Stomach (tissue), 9 donors: ENCODE measurements around the gene EHMT2. TPM values are rescaled to one million over a fixed set of nuclear protein-coding genes. Genes with fewer than 3 reads are reported as not detected.
A peak's percentile ranks its signal among the peaks of the same experiment; 100 is the strongest.

ENCODE experiments used
- DNase-seq, 2 donors: peaks; one replicate each; pipeline versions ENCODE4 v3.0.0 to v3.0.0-alpha.2; 2013 to 2019
- H3K27ac ChIP-seq, 5 donors: fragments of 200-600 bp in 4 of 5; sonication (generic) in 4 of 5; one replicate each; pipeline ENCODE4 v1.5.1; 2013 to 2019; ENCODE audit warnings: mild to moderate bottlenecking in 1 of 5, moderate library complexity in 1 of 5
- H3K27me3 ChIP-seq, 3 donors: fragments of 200-600 bp; sonication (generic); one replicate each; pipeline ENCODE4 v1.5.1; 2017 to 2019; ENCODE audit warnings: mixed run types in 1 of 3
- H3K36me3 ChIP-seq, 4 donors: fragments of 200-600 bp; sonication (generic); 1 replicate in 3 of 4; 2 replicates in 1 of 4; pipeline ENCODE4 v1.5.1; 2016 to 2019
- H3K4me1 ChIP-seq, 4 donors: fragments of 200-600 bp; sonication (generic); one replicate each; pipeline ENCODE4 v1.5.1; 2016 to 2019
- H3K4me3 ChIP-seq, 4 donors: fragments of 200-600 bp; sonication (generic) in 3 of 4; one replicate each; pipeline ENCODE4 v1.5.1; 2016 to 2019; ENCODE audit warnings: mild to moderate bottlenecking in 1 of 4
- H3K9me3 ChIP-seq, 4 donors: fragments of 200-600 bp; sonication (generic); one replicate each; pipeline ENCODE4 v1.5.1; 2016 to 2019
- EP300 ChIP-seq: sonication (generic); formaldehyde crosslinking; IDR thresholded peaks from one replicate; pipeline ENCODE4 v1.6.1; 2017; ENCODE audit warnings: antibody characterized with exemption
- POLR2A ChIP-seq, 4 donors: fragments of 450-650 bp; IDR thresholded peaks; one replicate each; pipeline ENCODE4 v1.6.1; 2016; ENCODE audit warnings: antibody characterized with exemption in 4 of 4, control low read depth in 2 of 4, mild to moderate bottlenecking in 1 of 4, moderate library complexity in 1 of 4
- POLR2AphosphoS5 ChIP-seq, 3 donors: sonication (generic); formaldehyde crosslinking; IDR thresholded peaks; one replicate each; pipeline ENCODE4 v1.6.1; 2016; ENCODE audit warnings: antibody characterized with exemption in 3 of 3
- WGBS, 5 donors: extraction: QIAGEN DNeasy Blood & Tissue Kit in 3 of 5; methylation state at CpG; one replicate each; pipeline versions ENCODE4 v1.1.5 to v1.1.7; 2013 to 2018; 5-methylcytosine and 5-hydroxymethylcytosine counted together
- intact Hi-C: fragments of 100-400 bp; cut with DNase I; formaldehyde crosslinking; loops from one replicate; pipeline ENCODE4 v1.15.1; 2023; ENCODE audit warnings: low total_unique reads
- polyA plus RNA-seq, 3 donors: library from polyadenylated mRNA; stranded (reverse); fragments of 200-250 nt; gene quantifications; one replicate each; pipeline ENCODE4 v1.2.3, GENCODE V29; 2013
- total RNA-seq, 5 donors: library from RNA; depleted of rRNA; stranded (reverse); fragments of >200 nt; gene quantifications; one replicate each; pipeline versions ENCODE4 v1.1.0 to v1.2.3, GENCODE V29; 2014 to 2016
- TF ChIP-seq, protein P1 (sequence below), 7 experiments: fragments of 450-650 bp in 4 of 7; fragments of 200-600 bp in 3 of 7; sonication (generic) in 3 of 7; IDR thresholded peaks; one replicate each; pipeline ENCODE4 v1.5.1; 2016 to 2019; ENCODE audit warnings: antibody characterized with exemption in 7 of 7, control low read depth in 2 of 7, mild to moderate bottlenecking in 1 of 7
- donor health status: healthy with polysubstance abuse.
- donor health status: Bipolar disorder and iron deficiency.
- donor health status: healthy.

EHMT2 gene
- total and polyA plus RNA-seq, 8 donors: 12.1 to 58.0 (median 33.5) TPM

GRCh38 chr6:31928672-31928939 lies 31.1 kb upstream of the EHMT2 start:
- 80 to 93% (median 85%) methylated on average over 4 to 9 of the region's 9 CpGs for WGBS, 5 donors
- intact Hi-C loops: no loop called here
- H3K4me1 ChIP-seq: no peaks in the 10 kb centered on the region
- DNase-seq: no peak
- no peaks in the 10 kb centered on the region for H3K27me3 ChIP-seq
- peak overlapping the region in 1 of 4 donors; percentile 33 for H3K4me3 ChIP-seq
- H3K36me3 ChIP-seq: no peaks in the 10 kb centered on the region
- TF ChIP-seq, protein P1, sequence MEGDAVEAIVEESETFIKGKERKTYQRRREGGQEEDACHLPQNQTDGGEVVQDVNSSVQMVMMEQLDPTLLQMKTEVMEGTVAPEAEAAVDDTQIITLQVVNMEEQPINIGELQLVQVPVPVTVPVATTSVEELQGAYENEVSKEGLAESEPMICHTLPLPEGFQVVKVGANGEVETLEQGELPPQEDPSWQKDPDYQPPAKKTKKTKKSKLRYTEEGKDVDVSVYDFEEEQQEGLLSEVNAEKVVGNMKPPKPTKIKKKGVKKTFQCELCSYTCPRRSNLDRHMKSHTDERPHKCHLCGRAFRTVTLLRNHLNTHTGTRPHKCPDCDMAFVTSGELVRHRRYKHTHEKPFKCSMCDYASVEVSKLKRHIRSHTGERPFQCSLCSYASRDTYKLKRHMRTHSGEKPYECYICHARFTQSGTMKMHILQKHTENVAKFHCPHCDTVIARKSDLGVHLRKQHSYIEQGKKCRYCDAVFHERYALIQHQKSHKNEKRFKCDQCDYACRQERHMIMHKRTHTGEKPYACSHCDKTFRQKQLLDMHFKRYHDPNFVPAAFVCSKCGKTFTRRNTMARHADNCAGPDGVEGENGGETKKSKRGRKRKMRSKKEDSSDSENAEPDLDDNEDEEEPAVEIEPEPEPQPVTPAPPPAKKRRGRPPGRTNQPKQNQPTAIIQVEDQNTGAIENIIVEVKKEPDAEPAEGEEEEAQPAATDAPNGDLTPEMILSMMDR (IDR thresholded peaks at IDR 0.05): no peak
- no peak for TF ChIP-seq POLR2AphosphoS5 (IDR thresholded peaks at IDR 0.05)
- no peak for TF ChIP-seq POLR2A (IDR thresholded peaks at IDR 0.05)
- no peak for TF ChIP-seq EP300
- no peak overlapping the region for H3K27ac ChIP-seq
- H3K9me3 ChIP-seq: no peaks in the 10 kb centered on the region

GRCh38 chr6:31927863-31928671 lies 30.6 kb upstream of the EHMT2 start:
- 68 to 78% (median 72%) methylated on average over 11 of the region's 11 CpGs for WGBS, 5 donors
- peak overlapping the region in 3 of 5 donors; percentile 13 to 57 (median 32) for H3K27ac ChIP-seq
- H3K36me3 ChIP-seq: no peaks in the 10 kb centered on the region
- intact Hi-C loops: no loop called here
- TF ChIP-seq, protein P1 (IDR thresholded peaks at IDR 0.05): no peak
- peak overlapping the region in 3 of 4 donors; percentile 9 to 33 (median 12) for H3K4me3 ChIP-seq
- H3K9me3 ChIP-seq: no peaks in the 10 kb centered on the region
- no peaks in the 10 kb centered on the region for H3K27me3 ChIP-seq
- DNase-seq: no peak
- H3K4me1 ChIP-seq: no peaks in the 10 kb centered on the region

DNA sequence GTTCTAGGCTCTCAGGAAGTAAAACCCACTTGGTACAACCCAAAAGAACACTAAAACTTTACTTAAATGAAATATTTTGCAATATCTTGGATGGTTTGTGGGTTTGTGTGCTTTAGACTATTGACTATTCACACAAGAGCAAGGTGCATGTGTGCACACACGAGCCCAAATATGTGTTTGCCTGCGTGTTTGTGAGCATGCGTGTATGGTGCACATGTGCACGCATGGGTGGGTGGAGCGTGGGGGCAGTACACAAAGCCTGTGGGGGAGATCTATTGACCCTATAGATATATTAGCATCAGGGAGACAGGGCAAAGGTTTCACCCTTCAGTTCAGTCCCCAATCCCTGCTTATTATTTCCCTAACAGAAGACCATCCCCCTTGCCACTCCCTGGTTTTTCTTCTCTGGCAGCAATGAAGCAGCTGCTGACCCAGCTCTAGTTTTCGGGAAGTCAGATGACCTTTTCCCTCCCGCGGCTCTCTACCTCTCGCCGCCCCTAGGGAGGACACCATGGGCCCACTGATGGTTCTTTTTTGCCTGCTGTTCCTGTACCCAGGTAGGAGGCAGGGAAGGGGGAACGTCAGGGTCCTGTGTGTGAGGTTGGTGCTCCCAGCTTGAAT lies 29.9 kb upstream of the EHMT2 start, which contains the start of gene C2:
TSS of gene C2 (plus strand) at position 476 of the 621 bp plus-strand sequence. CDS start at position 512, 36 bp downstream.
- Histone ChIP-seq H3K36me3 (no peaks in the 10 kb centered on the region), H3K4me1 (no peaks in the 10 kb centered on the region), H3K9me3 (no peaks in the 10 kb centered on the region), H3K4me3 (peak within 1 kb of the TSS in 3 of 4 donors; percentile 9 to 33 (median 12)), H3K27me3 (no peaks in the 10 kb centered on the region), H3K27ac (peak within 1 kb of the TSS in 3 of 5 donors; percentile 13 to 57 (median 32))
- 36 to 53% (median 46%) methylated on average over 11 of the region's 11 CpGs for WGBS, 5 donors
- peak in 1 of 2 donors; percentile 45 for DNase-seq
- TF ChIP-seq POLR2A (IDR thresholded peaks at IDR 0.05): no peak
- no peak for TF ChIP-seq EP300
- TF ChIP-seq, protein P1 (IDR thresholded peaks at IDR 0.05): no peak
- TF ChIP-seq POLR2AphosphoS5 (IDR thresholded peaks at IDR 0.05): no peak
- intact Hi-C loops: no loop called here

DNA sequence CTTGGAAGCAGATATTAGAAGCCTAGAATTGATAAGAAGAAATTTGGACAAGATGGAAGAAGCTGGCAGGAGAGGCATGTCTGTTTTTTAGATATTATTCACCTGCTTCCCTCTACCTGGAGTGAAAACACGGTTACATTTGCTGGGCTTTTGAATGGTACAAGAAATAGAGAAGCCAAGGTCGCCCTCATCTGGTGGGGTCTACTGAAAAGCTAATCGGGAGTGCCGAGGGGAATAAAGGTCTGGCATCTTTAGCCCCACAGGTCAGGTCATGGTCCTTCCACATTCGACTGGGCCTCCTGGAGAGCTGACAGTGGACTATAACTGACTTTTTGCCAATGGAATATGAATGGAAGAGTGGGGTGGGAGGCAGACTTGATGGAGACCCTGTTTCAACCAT lies 25.4 kb upstream of the EHMT2 start:
- DNase-seq: peak; percentile 32 to 50
- intact Hi-C loops: no loop called here
- 7 to 17% (median 12%) methylated on average over 5 of the region's 5 CpGs for WGBS, 5 donors

More for the DNA sequence above, 25.4 kb upstream of the EHMT2 start:
- Histone ChIP-seq H3K36me3 (no peaks in the 10 kb centered on the region), H3K9me3 (no peaks in the 10 kb centered on the region), H3K4me1 (peaks cover 0 to 11% (median 5%) of the 10 kb centered on the region in 4 donors), H3K27me3 (no peaks in the 10 kb centered on the region), H3K27ac (no peak overlapping the region), H3K4me3 (no peak overlapping the region)
- TF ChIP-seq POLR2A (IDR thresholded peaks at IDR 0.05) (no peak), POLR2AphosphoS5 (IDR thresholded peaks at IDR 0.05) (no peak), EP300 (no peak)
- TF ChIP-seq, protein P1 (IDR thresholded peaks at IDR 0.05): no peak
